Epithelial cell of alveolus of lung (primary cell): ENCODE data around the gene LRCH3. TPM values are rescaled to one million over a fixed set of nuclear protein-coding genes. Genes with fewer than 3 reads are reported as not detected.

Experiments
- total RNA-seq: library from RNA; depleted of rRNA; stranded (reverse); fragments of >200 nt; gene quantifications from 2 replicates; pipeline ENCODE4 v1.2.1, GENCODE V29; 2015

LRCH3 gene
- total RNA-seq: 19.1 and 27.5 TPM in 2 replicates

GRCh38 chr3:197791113-197791891 is at the start of gene LRCH3:
Gene LRCH3 (plus strand): TSS chr3:197791254. CDS start chr3:197791279, 25 bp downstream.

DNA sequence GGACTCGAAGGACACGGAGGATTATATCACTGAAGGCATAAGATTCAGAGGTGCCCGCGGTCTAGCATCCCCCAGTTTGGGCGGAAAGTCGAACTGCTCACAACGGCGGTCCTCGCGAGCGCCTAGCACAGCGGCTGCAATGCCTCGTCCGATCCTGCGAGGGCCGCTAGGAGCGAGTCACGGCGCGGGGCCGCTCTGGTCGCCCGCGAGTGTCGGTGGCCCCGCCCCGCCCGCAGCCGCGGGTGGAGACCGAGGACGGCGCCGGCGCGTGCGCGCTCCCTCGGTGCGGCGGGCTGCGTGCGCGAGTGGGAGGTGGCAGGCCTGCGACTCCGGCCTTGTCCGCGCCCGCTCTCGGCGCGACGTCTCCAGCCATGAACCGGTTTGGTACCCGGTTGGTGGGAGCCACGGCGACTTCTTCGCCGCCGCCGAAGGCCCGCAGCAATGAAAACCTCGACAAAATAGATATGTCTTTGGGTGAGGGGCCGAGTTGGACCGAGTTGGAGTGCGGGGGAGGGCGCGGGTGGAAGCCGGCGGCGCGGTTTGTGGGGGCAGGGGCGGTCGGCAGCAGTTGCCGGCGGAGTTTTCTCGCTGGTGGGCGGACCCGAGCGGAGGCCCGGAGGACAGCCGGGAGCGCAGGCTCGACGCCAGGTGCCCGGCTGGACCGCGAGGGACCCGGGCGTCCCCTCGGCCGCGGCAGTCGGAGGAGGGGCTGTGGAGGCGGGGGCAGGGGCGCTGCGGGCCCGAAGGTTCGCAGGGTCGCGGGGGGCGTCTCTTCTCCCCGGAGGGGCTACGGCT is 41.3 kb upstream of the LRCH3 start, which contains the start of gene FYTTD1:
Gene FYTTD1, plus strand, starts transcription at position 283 of the 795 bp plus-strand sequence. Its CDS starts 89 bp downstream, at position 372.

Other genes starting within 250 kb of the LRCH3 start
- 3.7 and 7.0 TPM in 2 replicates for gene BDH1, start 235.3 kb upstream of the LRCH3 start, total RNA-seq
- gene RUBCN, start 54.4 kb upstream of the LRCH3 start, total RNA-seq: 11.0 and 15.6 TPM in 2 replicates
- 40.1 and 45.4 TPM in 2 replicates for gene FYTTD1, start 41.4 kb upstream of the LRCH3 start, total RNA-seq
- gene RPL35A, start 158.9 kb downstream of the LRCH3 start, total RNA-seq: 741 and 927 TPM in 2 replicates
- gene LMLN, start 169.0 kb downstream of the LRCH3 start, total RNA-seq: 3.4 and 3.9 TPM in 2 replicates